SK-N-SH (cell line): ENCODE measurements around the gene LNX2. TPM values are rescaled to one million over a fixed set of nuclear protein-coding genes. Genes with fewer than 3 reads are reported as not detected.

Experiments
- CTCF ChIA-PET: fragments of 300-600, 350-600 bp; formaldehyde crosslinking; extraction: SDS; loops from one replicate; lab custom pipeline; 2021; lab: Yijun Ruan, JAX
- POLR2A ChIA-PET: fragments of 350-600 bp; sonication (Branson Sonifier 250); formaldehyde crosslinking; extraction: SDS; loops from one replicate; lab custom pipeline; 2020; ENCODE audit warnings: antibody characterized with exemption, inconsistent platforms; lab: Yijun Ruan, JAX
- DNase-seq: peaks from one replicate; pipeline ENCODE4 v3.0.0; 2012
- H2AFZ ChIP-seq: fragments of 200-600 bp; sonication (generic); 2 replicates; pipeline ENCODE4 v1.8.1; 2016; ENCODE audit warnings: antibody characterized with exemption, mild to moderate bottlenecking, low read depth
- H3F3A ChIP-seq: fragments of 200-600 bp; sonication (generic); replicated peaks from 2 replicates; pipeline ENCODE3; 2016; ENCODE audit warnings: antibody characterized with exemption, mild to moderate bottlenecking; ENCODE audit not compliant: insufficient read depth
- H3K27ac ChIP-seq, 2 experiments: fragments of 200-500 bp in 1 of 2; fragments of 200-600 bp in 1 of 2; sonication (Bioruptor generic) in 1 of 2; sonication (generic), shearing (Covaris generic) in 1 of 2; 2 replicates each; pipeline versions ENCODE4 v1.5.1 to v1.6.1; 2014 to 2016; ENCODE audit warnings: low read depth in 2 of 2, inconsistent platforms in 1 of 2, low read length in 1 of 2, mild to moderate bottlenecking in 1 of 2, mixed read lengths in 1 of 2
- H3K27me3 ChIP-seq: fragments of 200-600 bp; sonication (generic), shearing (Covaris generic); 2 replicates; pipeline ENCODE4 v1.6.1; 2016; ENCODE audit warnings: mixed run types; ENCODE audit not compliant: insufficient read depth
- H3K36me3 ChIP-seq, 2 experiments: fragments of 200-500 bp in 1 of 2; fragments of 200-600 bp in 1 of 2; sonication (Bioruptor generic) in 1 of 2; sonication (generic) in 1 of 2; replicated peaks in 1 of 2; 2 replicates each; pipeline versions ENCODE3 to v1.5.1; 2014 to 2016; ENCODE audit warnings: low read length in 1 of 2, mild to moderate bottlenecking in 1 of 2; ENCODE audit not compliant: insufficient read depth in 2 of 2, control insufficient read depth in 1 of 2
- H3K4me1 ChIP-seq, 2 experiments: fragments of 200-500 bp in 1 of 2; fragments of 200-600 bp in 1 of 2; sonication (Bioruptor generic) in 1 of 2; sonication (generic), shearing (Covaris generic) in 1 of 2; 2 replicates each; pipeline versions ENCODE4 v1.5.1 to v1.6.1; 2014 to 2016; ENCODE audit warnings: low read depth in 1 of 2, low read length in 1 of 2, mixed run types in 1 of 2; ENCODE audit not compliant: insufficient read depth in 2 of 2, control insufficient read depth in 1 of 2
- H3K4me2 ChIP-seq: fragments of 200-600 bp; sonication (generic), shearing (Covaris generic); 2 replicates; pipeline ENCODE4 v1.6.1; 2017; ENCODE audit warnings: mixed run types
- H3K4me3 ChIP-seq, 2 experiments: fragments of 200-500 bp in 1 of 2; fragments of 200-600 bp in 1 of 2; sonication (Bioruptor generic) in 1 of 2; sonication (generic), shearing (Covaris generic) in 1 of 2; 2 replicates each; pipeline versions ENCODE4 v1.5.1 to v1.8.1; 2014 to 2016; ENCODE audit warnings: low read depth in 2 of 2, inconsistent platforms in 1 of 2, low read length in 1 of 2, mild to moderate bottlenecking in 1 of 2, mixed read lengths in 1 of 2, moderate library complexity in 1 of 2
- H3K79me2 ChIP-seq: fragments of 200-600 bp; sonication (generic); 2 replicates; pipeline ENCODE4 v1.8.1; 2017; ENCODE audit warnings: mild to moderate bottlenecking; ENCODE audit not compliant: insufficient read depth
- H3K9ac ChIP-seq: fragments of 200-600 bp; sonication (generic); 2 replicates; pipeline ENCODE4 v1.6.1; 2017; ENCODE audit warnings: mixed run types
- H3K9me2 ChIP-seq: fragments of 200-600 bp; sonication (generic); 2 replicates; pipeline ENCODE4 v1.6.1; 2017; ENCODE audit warnings: mixed run types
- H3K9me3 ChIP-seq: fragments of 200-600 bp; sonication (generic); 2 replicates; pipeline ENCODE4 v1.6.1; 2017; ENCODE audit warnings: mixed run types, mild to moderate bottlenecking, moderate library complexity
- H4K20me1 ChIP-seq: fragments of 200-600 bp; sonication (generic); 2 replicates; pipeline ENCODE4 v1.6.1; 2017; ENCODE audit warnings: mild to moderate bottlenecking, mixed run types; ENCODE audit not compliant: insufficient read depth
- CTCF ChIP-seq: fragments of 200-600 bp; sonication (generic); IDR thresholded peaks from 2 replicates; pipeline ENCODE4 v1.6.1; 2017; ENCODE audit warnings: antibody characterized with exemption, mild to moderate bottlenecking, moderate library complexity
- EP300 ChIP-seq, 2 experiments: IDR thresholded peaks; 2 replicates each; pipeline versions ENCODE4 v1.4.0 to v1.6.1; 2012; ENCODE audit warnings: borderline replicate concordance in 1 of 2, low read depth in 1 of 2, low read length in 1 of 2
- FOSL2 ChIP-seq: IDR thresholded peaks from 2 replicates; pipeline ENCODE4 v1.4.0; 2012; ENCODE audit warnings: low read depth, mild to moderate bottlenecking, moderate library complexity, borderline replicate concordance
- FOXM1 ChIP-seq: IDR thresholded peaks from 2 replicates; pipeline ENCODE4 v1.4.0; 2012; ENCODE audit warnings: low read depth, mild to moderate bottlenecking
- GATA2 ChIP-seq: sonication (generic); formaldehyde crosslinking; IDR thresholded peaks from 2 replicates; pipeline ENCODE4 v1.5.0; 2020; ENCODE audit warnings: mild to moderate bottlenecking, missing genetic modification reagents
- IRF3 ChIP-seq: fragments of 150-350 bp; IDR thresholded peaks from 2 replicates; pipeline ENCODE4 v1.6.1; 2016; ENCODE audit warnings: mild to moderate bottlenecking, low read depth, low read length
- JUND ChIP-seq: IDR thresholded peaks from 2 replicates; pipeline ENCODE4 v1.4.0; 2012
- MXI1 ChIP-seq: IDR thresholded peaks from 2 replicates; pipeline ENCODE4 v1.6.1; 2012; ENCODE audit warnings: mild to moderate bottlenecking, low read depth, low read length, improper control_type of control experiment
- RAD21 ChIP-seq: IDR thresholded peaks from 2 replicates; pipeline ENCODE4 v1.6.1; 2012; ENCODE audit warnings: mild to moderate bottlenecking, low read length
- RFX5 ChIP-seq: IDR thresholded peaks from 2 replicates; pipeline ENCODE4 v1.6.1; 2012; ENCODE audit warnings: mild to moderate bottlenecking, improper control_type of control experiment, low read length
- RXRA ChIP-seq: IDR thresholded peaks from 2 replicates; pipeline ENCODE4 v1.4.0; 2012; ENCODE audit warnings: low read depth, mild to moderate bottlenecking, borderline replicate concordance
- SIN3A ChIP-seq: IDR thresholded peaks from 2 replicates; pipeline ENCODE4 v1.6.1; 2012; ENCODE audit warnings: low read depth, mild to moderate bottlenecking, low read length, moderate library complexity, borderline replicate concordance
- TAF1 ChIP-seq: IDR thresholded peaks from 2 replicates; pipeline ENCODE4 v1.6.1; 2012; ENCODE audit warnings: low read depth, mild to moderate bottlenecking, low read length, moderate library complexity, borderline replicate concordance
- USF1 ChIP-seq: IDR thresholded peaks from 2 replicates; pipeline ENCODE4 v1.4.0; 2012; ENCODE audit warnings: low read depth, borderline replicate concordance
- USF2 ChIP-seq: fragments of 150-350 bp; IDR thresholded peaks from 2 replicates; pipeline ENCODE4 v1.6.1; 2017; ENCODE audit warnings: antibody characterized with exemption, low read length, low read depth, borderline replicate concordance
- YY1 ChIP-seq: IDR thresholded peaks from 2 replicates; pipeline ENCODE4 v1.4.0; 2012; ENCODE audit warnings: low read depth, mild to moderate bottlenecking
- ZBTB33 ChIP-seq: IDR thresholded peaks from 2 replicates; pipeline ENCODE4 v1.4.0; 2012; ENCODE audit warnings: low read depth, borderline replicate concordance
- WGBS: methylation state at CpG from one replicate; pipeline ENCODE4 v1.1.6; 2017; ENCODE audit warnings: low lambda C conversion rate; 5-methylcytosine and 5-hydroxymethylcytosine counted together
- polyA plus RNA-seq, 3 experiments: library from polyadenylated mRNA; depleted of rRNA; stranded (reverse); fragments of >200 nt; gene quantifications; 2 replicates each; pipeline ENCODE4 v1.2.3, GENCODE V29; 2012

LNX2 gene
- polyA plus RNA-seq, 1 of the 3 experiments (the other 2 are of a cell fraction) = 3.7 TPM

- TF ChIP-seq MXI1 = no peak
- no peak for TF ChIP-seq GATA2 (CRISPR knock-in tag)
- TF ChIP-seq IRF3 = no peak
- no peak for TF ChIP-seq TAF1
- TF ChIP-seq FOXM1 = no peak
- no peak for TF ChIP-seq YY1
Measured at GRCh38 chr13:27500806-27501534, 119.4 kb downstream of the LNX2 start (continued).

GRCh38 chr13:27497563-27498230 is 122.6 kb downstream of the LNX2 start:
- ChIA-PET POLR2A (no interaction called here), CTCF (interaction anchor here (0.7 to 1.1 kb wide), 3 partner anchors 15 to 333 kb away, joined by 3 read pairs; no protein-coding TSS in a partner anchor)

More at GRCh38 chr13:27497563-27498230, 122.6 kb downstream of the LNX2 start:
- 59% methylated on average over 10 of the region's 11 CpGs for WGBS
- no peak overlapping the region for H2AFZ ChIP-seq
- H3K9me3 ChIP-seq = no peaks in the 10 kb centered on the region
- no peak overlapping the region for H3K4me2 ChIP-seq
- peaks cover 32% of the 10 kb centered on the region for H3K27me3 ChIP-seq
- H3K9me2 ChIP-seq = no peaks in the 10 kb centered on the region
- H3K27ac ChIP-seq = no peak overlapping the region
- H3K9ac ChIP-seq = no peak overlapping the region
- no peak for DNase-seq
- H3F3A ChIP-seq = no peaks in the 10 kb centered on the region
- no peaks in the 10 kb centered on the region for H3K79me2 ChIP-seq
- no peaks in the 10 kb centered on the region for H3K36me3 ChIP-seq
- no peaks in the 10 kb centered on the region; a peak in 1 of 4 replicates for H3K4me1 ChIP-seq
- TF ChIP-seq USF2 (no peak), JUND (no peak), CTCF (no peak), FOSL2 (no peak), RXRA (no peak), GATA2 (CRISPR knock-in tag) (no peak), RAD21 (no peak), RFX5 (no peak), TAF1 (no peak), EP300 (IDR thresholded peaks at IDR 0.05; ENCODE audit: borderline replicate concordance in 1 of 2, low read depth in 1 of 2, low read length in 1 of 2) (no peak), USF1 (no peak), SIN3A (no peak), ZBTB33 (no peak)
- TF ChIP-seq, all 33 proteins: peak for 0
- H4K20me1 ChIP-seq = no peaks in the 10 kb centered on the region
- H3K4me3 ChIP-seq = no peak overlapping the region
